Immature natural killer cell (primary cell): Measurements from ENCODE around the gene PTPN11. TPM values are rescaled to one million over a fixed set of nuclear protein-coding genes. Genes with fewer than 3 reads are reported as not detected.
"Not testable (repeated sequence)": the region's sequence is repeated elsewhere in the genome, so short reads cannot be mapped to it uniquely, and the experiment has no call there.

Source experiments
- DNase-seq, 3 donors: peaks; one replicate each; pipeline ENCODE4 v3.0.0; 2022; ENCODE audit warnings: mixed read lengths in 1 of 3
- H3K27ac Mint-ChIP-seq, 6 donors: one replicate each; pipeline ENCODE4 v1.8.0; 2020; ENCODE audit warnings: mixed read lengths in 6 of 6, mild to moderate bottlenecking in 5 of 6, inconsistent platforms in 4 of 6, moderate library complexity in 3 of 6
- H3K27me3 Mint-ChIP-seq, 3 donors: one replicate each; pipeline ENCODE4 v1.8.0; 2020 to 2021; ENCODE audit warnings: low read depth in 3 of 3, mild to moderate bottlenecking in 3 of 3, mixed read lengths in 3 of 3, moderate library complexity in 3 of 3, inconsistent platforms in 1 of 3
- H3K36me3 Mint-ChIP-seq, 3 donors: one replicate each; pipeline ENCODE4 v1.8.0; 2020; ENCODE audit warnings: mixed read lengths in 3 of 3, inconsistent platforms in 2 of 3, mild to moderate bottlenecking in 2 of 3
- H3K4me1 Mint-ChIP-seq, 2 donors: one replicate each; pipeline ENCODE4 v1.8.0; 2020; ENCODE audit warnings: inconsistent platforms in 2 of 2, mild to moderate bottlenecking in 2 of 2, mixed read lengths in 2 of 2, moderate library complexity in 1 of 2
- H3K4me3 Mint-ChIP-seq, 5 donors: one replicate each; pipeline ENCODE4 v1.8.0; 2020; ENCODE audit warnings: mild to moderate bottlenecking in 5 of 5, mixed read lengths in 5 of 5, inconsistent platforms in 3 of 5, moderate library complexity in 3 of 5
- H3K9me3 Mint-ChIP-seq, 6 donors: one replicate each; pipeline ENCODE4 v1.8.0; 2020; ENCODE audit warnings: mild to moderate bottlenecking in 6 of 6, mixed read lengths in 6 of 6, inconsistent platforms in 4 of 6, moderate library complexity in 3 of 6
- polyA plus RNA-seq, 3 donors: library from polyadenylated mRNA; unstranded; fragments of 300-500 nt; fragmentation: Illumina TruSeq; gene quantifications; one replicate each; pipeline ENCODE4 v1.2.3, GENCODE V29; 2021

PTPN11 gene
- polyA plus RNA-seq, 3 donors from 2014 or later: 53.7 to 85.4 (median 58.2) TPM

DNA sequence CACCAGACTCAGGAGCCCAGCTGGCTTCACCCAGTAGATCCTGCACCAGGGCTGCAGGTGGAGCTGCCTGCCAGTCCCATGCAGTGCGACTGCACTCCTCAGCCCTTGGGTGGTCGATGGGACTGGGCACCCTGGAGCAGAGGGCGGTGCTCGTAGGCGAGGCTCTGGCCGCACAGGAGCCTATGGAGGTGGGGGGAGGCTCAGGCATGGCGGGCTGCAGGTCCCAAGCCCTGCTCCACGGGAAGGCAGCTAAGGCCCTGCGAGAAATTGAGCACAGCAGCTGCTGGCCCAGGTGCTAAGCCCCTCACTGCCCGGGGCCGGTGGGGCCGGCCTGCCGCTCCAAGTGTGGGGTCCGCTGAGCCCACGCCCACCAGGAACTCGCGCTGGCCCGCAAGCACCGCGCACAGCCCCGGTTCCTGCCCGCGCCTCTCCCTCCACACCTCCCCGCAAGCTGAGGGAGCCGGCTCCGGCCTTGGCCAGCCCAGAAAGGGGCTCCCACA lies 101.1 kb downstream of the PTPN11 start:
- H3K4me1 Mint-ChIP-seq, H3K9me3 Mint-ChIP-seq, H3K36me3 Mint-ChIP-seq, H3K4me3 Mint-ChIP-seq, DNase-seq, H3K27ac Mint-ChIP-seq, H3K27me3 Mint-ChIP-seq: not testable (repeated sequence)

DNA sequence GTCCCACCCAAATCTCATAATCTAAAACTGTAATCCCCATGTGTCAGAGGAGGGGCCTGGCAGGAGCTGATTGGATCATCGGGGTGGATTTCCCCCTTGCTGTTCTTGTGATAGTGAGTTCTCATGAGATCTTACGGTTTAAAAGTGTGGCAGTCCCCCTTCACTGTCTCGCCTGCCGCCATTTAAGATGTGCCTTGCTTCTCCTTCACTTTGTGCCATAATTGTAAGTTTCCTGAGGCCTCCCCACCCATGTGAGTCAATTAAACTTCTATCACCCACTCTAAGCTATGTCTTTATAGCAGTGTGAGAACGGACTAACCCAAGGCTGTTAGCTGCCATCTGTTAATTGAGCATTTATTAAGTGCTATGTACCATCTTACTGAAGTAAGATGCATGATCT lies 105.1 kb downstream of the PTPN11 start:
- DNase-seq: no peak
- Mint-ChIP-seq H3K4me3 (no peak overlapping the region), H3K27me3 (peaks cover 0 to 2% (median 0%) of the 10 kb centered on the region in 3 donors), H3K36me3 (no peaks in the 10 kb centered on the region), H3K27ac (no peak overlapping the region), H3K9me3 (peaks cover 0 to 2% (median 0%) of the 10 kb centered on the region in 6 donors), H3K4me1 (no peaks in the 10 kb centered on the region)

DNA sequence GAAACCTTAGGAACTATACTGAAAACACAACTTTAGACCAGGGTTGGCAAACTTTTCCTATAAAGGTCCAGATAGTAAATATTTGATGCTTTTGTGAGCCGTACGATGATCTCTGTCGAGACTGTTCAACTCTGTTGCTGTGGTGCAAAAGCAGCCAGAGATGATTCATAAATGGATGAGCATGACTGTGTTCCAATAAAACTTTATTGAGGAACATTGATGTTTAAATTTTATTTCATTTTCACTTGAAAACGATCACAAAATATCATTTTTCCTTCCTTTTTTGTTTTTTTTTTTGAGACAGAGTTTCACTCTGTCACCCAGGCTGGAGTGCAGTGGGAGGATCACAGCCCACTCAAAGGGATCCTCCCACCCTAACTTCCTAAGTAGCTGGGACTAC lies 105.5 kb downstream of the PTPN11 start:
- peaks cover 0 to 2% (median 0%) of the 10 kb centered on the region in 6 donors for H3K9me3 Mint-ChIP-seq
- peaks cover 0 to 2% (median 0%) of the 10 kb centered on the region in 3 donors for H3K27me3 Mint-ChIP-seq
- no peaks in the 10 kb centered on the region for H3K4me1 Mint-ChIP-seq
- no peak overlapping the region for H3K4me3 Mint-ChIP-seq
- no peak overlapping the region for H3K27ac Mint-ChIP-seq
- no peak for DNase-seq
- no peaks in the 10 kb centered on the region for H3K36me3 Mint-ChIP-seq

DNA sequence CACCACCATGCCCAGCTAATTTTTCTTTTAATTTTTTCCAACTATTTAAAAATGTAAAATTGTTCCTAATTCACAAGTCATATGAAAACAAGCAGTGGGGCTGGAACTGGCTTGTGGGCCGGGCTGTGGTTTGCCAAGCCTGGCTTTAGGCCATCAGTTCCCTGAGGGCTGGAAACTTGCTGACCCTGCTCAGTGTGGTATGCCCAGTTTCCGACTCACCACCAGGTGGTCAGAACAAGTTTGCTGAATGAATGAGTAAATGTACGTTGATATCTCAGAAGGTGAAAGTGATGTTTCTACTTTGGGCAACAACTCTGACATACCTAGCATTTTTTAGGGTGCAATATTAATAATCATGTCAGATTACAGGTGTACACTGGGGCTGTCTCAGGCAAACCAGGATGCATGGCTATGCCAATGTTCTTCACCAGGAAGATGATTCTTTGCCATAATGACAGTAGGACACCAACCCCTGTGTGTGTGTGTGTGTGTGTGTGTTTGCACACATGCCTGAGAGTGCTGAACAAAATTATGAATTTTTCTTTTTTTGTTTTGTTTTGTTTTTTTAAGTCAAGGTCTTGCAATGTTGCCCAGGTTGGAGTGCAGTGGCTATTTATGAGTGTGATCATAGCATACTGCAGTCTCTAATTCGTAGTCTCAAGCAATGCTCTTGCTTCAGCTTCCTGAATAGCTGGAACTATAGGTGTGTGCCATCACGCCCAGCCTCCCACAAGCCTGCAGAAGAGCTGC lies 106.1 kb downstream of the PTPN11 start:
- Mint-ChIP-seq H3K36me3 (no peaks in the 10 kb centered on the region), H3K4me3 (no peak overlapping the region), H3K4me1 (no peaks in the 10 kb centered on the region), H3K27ac (no peak overlapping the region), H3K27me3 (peaks cover 0 to 2% (median 0%) of the 10 kb centered on the region in 3 donors), H3K9me3 (peaks cover 0 to 2% (median 0%) of the 10 kb centered on the region in 6 donors)
- DNase-seq: no peak

DNA sequence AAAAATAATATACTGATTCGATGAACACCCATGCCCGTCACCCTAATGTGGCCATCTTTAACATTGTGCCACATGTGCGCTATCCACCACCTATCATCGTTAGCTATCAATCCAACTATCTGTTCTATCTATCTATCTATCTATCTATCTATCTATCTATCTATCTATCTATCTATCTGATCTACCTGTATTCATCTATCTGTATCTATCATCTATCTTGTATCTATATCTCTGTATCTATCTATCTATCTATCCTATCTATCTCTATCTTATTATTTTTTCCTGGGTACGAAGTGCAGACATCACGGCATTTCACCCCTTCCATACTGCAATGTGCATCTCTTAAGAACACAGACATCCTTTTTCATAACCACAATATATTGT lies 106.7 kb downstream of the PTPN11 start:
- Mint-ChIP-seq H3K4me3 (no peak overlapping the region), H3K27me3 (peaks cover 0 to 2% (median 0%) of the 10 kb centered on the region in 3 donors), H3K27ac (no peak overlapping the region), H3K4me1 (no peaks in the 10 kb centered on the region), H3K36me3 (no peaks in the 10 kb centered on the region), H3K9me3 (peaks cover 0 to 2% (median 0%) of the 10 kb centered on the region in 6 donors)
- DNase-seq: no peak

DNA sequence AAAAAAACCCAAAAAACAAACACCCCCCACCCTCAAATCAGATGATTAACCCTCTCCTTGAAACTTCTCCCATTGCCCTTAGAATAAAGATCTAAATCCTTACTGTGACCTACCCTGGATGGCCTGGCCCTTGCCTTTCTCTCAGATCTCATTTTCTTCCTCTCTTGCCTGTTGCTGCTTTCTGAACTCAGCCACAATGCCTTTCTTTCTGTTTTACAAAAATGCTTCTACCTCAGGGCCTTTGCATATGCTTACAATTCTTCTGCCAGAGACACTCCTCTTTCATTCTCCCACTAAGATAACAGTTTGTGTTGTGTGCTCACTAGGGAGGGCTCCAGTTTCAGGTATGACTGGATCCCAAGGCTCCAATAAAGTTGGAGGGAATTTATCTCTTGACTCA lies 108.3 kb downstream of the PTPN11 start:
- peaks cover 0 to 2% (median 0%) of the 10 kb centered on the region in 6 donors for H3K9me3 Mint-ChIP-seq
- no peaks in the 10 kb centered on the region for H3K4me1 Mint-ChIP-seq
- H3K36me3 Mint-ChIP-seq: no peaks in the 10 kb centered on the region
- H3K4me3 Mint-ChIP-seq: no peak overlapping the region
- no peak for DNase-seq
- peaks cover 0 to 2% (median 0%) of the 10 kb centered on the region in 3 donors for H3K27me3 Mint-ChIP-seq
- H3K27ac Mint-ChIP-seq: no peak overlapping the region

DNA sequence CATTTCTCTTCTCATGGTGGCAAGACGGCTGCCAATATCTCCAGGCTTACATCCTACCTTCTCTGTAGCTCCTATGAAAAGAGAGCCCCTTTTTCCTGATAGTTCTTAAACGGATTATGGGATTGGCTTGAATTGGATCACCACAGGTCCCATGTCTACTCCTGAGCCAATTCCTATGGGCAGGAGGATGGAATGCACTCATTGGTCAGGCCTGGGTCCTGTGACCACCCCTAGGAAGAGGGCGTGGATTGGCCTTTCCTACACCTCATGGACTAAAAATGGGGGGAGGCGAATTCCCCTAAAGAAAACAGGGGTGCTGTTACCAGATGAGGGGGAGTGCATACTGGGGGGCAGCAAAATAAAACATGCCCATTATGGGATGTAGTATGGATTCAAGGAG lies 108.8 kb downstream of the PTPN11 start:
- peaks cover 0 to 2% (median 0%) of the 10 kb centered on the region in 6 donors for H3K9me3 Mint-ChIP-seq
- H3K4me1 Mint-ChIP-seq: no peaks in the 10 kb centered on the region
- H3K27ac Mint-ChIP-seq: no peak overlapping the region
- no peaks in the 10 kb centered on the region for H3K36me3 Mint-ChIP-seq
- no peak overlapping the region for H3K4me3 Mint-ChIP-seq
- DNase-seq: no peak
- peaks cover 0 to 2% (median 0%) of the 10 kb centered on the region in 3 donors for H3K27me3 Mint-ChIP-seq

DNA sequence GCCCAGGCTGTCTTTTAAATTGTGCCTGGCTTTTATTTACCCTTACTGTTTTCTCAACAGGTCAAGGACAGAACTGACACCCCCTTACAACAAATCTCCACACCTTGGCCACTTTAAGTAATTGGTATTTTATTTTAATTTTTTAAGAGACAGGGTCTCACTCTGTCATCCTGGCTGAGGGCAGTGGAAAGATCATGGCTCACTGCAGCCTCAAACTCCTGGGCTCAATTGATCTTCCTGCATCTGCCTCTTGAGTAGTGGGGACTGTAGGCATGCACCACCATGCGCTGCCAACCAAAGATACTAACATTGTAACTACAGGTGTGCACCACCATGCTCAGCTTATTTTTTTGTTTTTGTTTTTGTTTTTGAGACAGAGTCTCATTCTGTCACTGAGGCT lies 109.8 kb downstream of the PTPN11 start:
- DNase-seq: no peak
- Mint-ChIP-seq H3K4me3 (no peak overlapping the region), H3K27ac (no peak overlapping the region), H3K4me1 (no peaks in the 10 kb centered on the region), H3K27me3 (peaks cover 0 to 5% (median 0%) of the 10 kb centered on the region in 3 donors), H3K9me3 (peaks cover 0 to 2% (median 0%) of the 10 kb centered on the region in 6 donors), H3K36me3 (no peaks in the 10 kb centered on the region)

DNA sequence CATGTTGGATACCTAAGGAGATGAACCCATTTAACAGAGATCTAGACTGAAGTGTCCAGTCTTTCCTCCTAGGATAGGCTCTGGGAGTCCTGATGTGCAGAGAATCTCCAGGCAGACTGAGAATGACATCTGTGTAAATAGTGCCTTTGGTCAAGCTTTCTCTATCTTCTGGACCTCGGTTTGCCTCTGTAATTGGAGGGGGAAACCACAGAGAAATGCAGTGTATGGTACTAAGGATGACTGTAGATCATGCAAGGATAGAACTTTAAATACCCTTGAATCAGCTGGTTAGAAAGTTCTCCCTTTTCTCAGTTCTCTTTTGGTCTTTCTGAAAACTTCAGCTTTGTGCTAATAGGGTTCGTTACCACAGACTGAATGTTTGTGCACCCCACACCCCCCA lies 112.2 kb downstream of the PTPN11 start:
- Mint-ChIP-seq H3K27me3 (peaks cover 0 to 8% (median 4%) of the 10 kb centered on the region in 3 donors), H3K27ac (no peak overlapping the region), H3K36me3 (no peaks in the 10 kb centered on the region), H3K9me3 (peaks cover 0 to 2% (median 0%) of the 10 kb centered on the region in 6 donors), H3K4me3 (no peak overlapping the region), H3K4me1 (no peaks in the 10 kb centered on the region)
- no peak for DNase-seq

DNA sequence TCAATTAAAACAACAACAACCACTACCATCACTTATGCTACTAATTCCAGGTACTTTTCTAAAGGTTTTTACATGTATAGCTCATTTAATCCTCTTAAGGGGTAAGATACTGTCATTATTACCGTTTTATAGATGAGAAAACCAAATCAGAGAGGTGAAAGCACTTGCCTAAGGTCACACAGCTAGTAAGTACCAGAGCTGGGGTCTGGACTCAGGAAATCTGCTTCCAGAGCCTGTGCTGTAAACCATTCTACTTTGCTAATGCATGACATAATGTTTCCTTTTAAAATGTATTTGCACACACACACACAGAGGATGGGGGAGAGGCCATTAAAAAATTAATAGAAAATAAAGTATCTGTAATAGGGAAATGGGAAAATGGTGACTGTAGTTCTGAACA lies 113.4 kb downstream of the PTPN11 start:
- DNase-seq: no peak
- Mint-ChIP-seq H3K4me3 (no peak overlapping the region), H3K27me3 (peaks cover 0 to 8% (median 7%) of the 10 kb centered on the region in 3 donors), H3K36me3 (no peaks in the 10 kb centered on the region), H3K27ac (no peak overlapping the region), H3K9me3 (peaks cover 0 to 2% (median 0%) of the 10 kb centered on the region in 6 donors), H3K4me1 (no peaks in the 10 kb centered on the region)

DNA sequence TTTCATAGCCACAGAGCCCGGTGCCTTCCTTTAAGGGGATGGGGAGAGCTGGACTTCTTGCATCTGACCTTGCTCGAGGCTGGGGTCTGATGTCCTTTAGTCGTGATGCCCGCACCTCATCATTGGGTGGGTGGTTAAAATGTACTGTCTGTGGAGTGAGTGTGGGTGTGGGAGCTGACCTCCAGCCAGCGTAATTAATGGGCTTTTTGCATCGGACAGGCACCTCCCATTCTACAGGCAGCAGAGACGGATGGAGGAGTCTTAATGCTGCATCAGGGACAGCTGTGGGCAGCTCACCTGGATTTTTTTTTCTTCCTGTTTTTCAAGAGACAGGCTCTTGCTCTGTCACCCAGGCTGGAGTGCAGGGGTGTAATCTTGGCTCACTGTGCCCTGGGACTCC lies 114.8 kb downstream of the PTPN11 start:
- Mint-ChIP-seq H3K4me1 (no peaks in the 10 kb centered on the region), H3K4me3 (no peak overlapping the region), H3K27ac (no peak overlapping the region), H3K27me3 (peaks cover 0 to 10% (median 8%) of the 10 kb centered on the region in 3 donors), H3K9me3 (no peaks in the 10 kb centered on the region), H3K36me3 (no peaks in the 10 kb centered on the region)
- DNase-seq: no peak

DNA sequence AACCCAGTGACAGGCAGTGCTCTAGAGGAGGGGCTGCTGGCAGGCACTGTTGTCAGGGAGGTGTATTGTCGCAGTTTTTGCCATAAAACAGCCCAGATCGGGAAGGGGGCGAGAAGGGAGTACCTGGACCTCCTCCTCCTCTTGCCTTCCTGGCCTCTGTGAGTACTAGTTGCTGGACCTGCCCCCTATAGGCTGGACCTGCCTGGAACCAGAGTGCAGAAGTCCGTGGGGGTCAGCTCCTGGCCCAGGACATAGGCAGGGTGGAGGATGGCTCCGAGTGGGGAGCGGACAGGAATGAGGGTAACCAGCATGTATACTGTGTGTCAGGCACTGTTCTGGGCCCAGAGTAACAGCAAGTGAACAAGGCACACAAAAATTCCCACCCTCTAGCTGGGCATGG lies 116.3 kb downstream of the PTPN11 start:
- H3K36me3 Mint-ChIP-seq: no peaks in the 10 kb centered on the region
- no peak overlapping the region for H3K27ac Mint-ChIP-seq
- H3K4me1 Mint-ChIP-seq: no peaks in the 10 kb centered on the region
- peaks cover 2 to 10% (median 6%) of the 10 kb centered on the region in 3 donors for H3K27me3 Mint-ChIP-seq
- H3K9me3 Mint-ChIP-seq: no peaks in the 10 kb centered on the region
- no peak for DNase-seq
- no peak overlapping the region for H3K4me3 Mint-ChIP-seq

DNA sequence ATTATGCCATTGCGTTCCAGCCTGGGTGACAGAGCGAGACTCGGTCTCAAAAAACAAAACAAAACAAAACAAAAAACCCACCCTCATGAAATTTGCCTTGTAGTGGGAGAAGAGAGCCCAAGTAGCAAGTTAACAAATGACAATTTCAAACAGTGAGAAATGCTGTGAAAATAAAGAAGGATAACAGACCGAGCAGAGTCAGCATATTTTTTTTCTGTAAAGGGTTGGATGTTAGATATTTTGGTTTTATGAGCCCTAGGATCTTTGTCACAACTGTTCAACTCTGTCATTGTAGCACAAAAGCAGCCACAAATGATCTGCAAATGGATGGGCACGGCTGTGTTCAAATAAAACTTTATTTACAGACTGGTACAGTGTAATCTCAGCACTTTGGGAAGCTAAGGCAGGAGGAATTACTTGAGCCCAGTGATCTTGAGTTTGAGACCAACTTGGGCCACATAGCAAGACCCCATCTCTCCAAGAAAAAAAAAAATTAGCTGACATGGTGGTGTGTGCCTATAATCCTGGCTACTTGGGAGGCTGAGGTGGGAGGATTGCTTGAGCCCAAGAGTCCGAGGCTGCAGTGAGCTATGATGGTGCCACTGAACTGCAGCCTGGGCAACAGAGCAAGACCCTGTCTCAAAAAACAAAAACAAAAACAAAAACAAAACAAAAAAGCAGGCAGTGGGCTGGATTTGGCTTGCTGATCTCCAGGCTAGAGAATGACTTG lies 117.1 kb downstream of the PTPN11 start:
- no peak for DNase-seq
- Mint-ChIP-seq H3K27ac (no peak overlapping the region), H3K4me3 (no peak overlapping the region), H3K4me1 (no peaks in the 10 kb centered on the region), H3K27me3 (peaks cover 2 to 10% (median 6%) of the 10 kb centered on the region in 3 donors), H3K9me3 (no peaks in the 10 kb centered on the region), H3K36me3 (no peaks in the 10 kb centered on the region)

DNA sequence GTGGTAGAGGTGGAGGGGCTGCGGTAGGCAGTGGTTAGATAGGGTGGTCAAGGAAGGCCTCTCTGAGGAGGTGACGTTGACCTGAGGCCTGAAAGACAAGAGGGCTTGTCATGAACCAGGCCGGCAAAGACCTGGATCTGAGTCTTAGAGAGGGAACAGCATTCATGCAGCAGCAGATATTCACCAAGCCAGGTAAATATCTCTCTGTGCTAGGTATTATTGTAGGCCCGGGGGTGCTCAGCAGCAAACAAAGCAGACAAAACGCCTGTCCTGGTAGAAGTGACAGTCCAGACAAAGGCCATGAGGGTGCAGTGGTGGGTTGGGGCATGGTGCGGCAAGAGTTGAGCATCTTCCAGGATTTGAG lies 117.6 kb downstream of the PTPN11 start:
- no peak for DNase-seq
- Mint-ChIP-seq H3K27me3 (peaks cover 2 to 10% (median 6%) of the 10 kb centered on the region in 3 donors), H3K36me3 (no peaks in the 10 kb centered on the region), H3K4me3 (no peak overlapping the region), H3K9me3 (no peaks in the 10 kb centered on the region), H3K27ac (no peak overlapping the region), H3K4me1 (no peaks in the 10 kb centered on the region)
